ENCODE measurements around the gene RPS4Y1.

DNA sequence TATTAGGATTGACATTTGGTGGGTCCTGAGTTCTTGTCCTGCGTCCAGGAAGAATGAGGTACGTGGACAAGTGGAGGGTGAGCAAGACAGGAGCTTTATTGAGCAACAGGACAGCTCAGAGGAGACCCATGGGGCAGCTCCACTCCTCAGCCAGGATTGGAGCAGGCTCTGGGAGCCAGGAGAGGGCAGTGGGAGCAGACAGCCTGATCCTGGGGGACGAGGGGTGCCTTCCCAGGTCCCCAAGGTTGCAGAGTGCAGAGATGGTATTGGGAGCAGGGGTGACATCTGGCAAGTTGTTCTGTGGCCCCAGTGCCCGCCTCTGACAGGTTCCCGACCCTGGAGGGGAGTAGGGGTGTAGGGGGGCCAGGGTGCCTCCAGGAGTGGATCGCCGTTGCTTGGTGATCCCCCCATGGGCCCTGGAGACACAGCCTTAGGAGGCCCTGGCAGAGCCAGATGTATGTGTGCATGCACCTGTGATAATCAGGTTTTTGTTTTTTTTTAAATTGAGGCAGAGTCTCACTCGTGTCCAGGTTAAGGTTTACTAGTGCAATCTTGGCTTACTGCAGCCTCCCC, 26.7 kb downstream of the RPS4Y1 start:
- no peak for TF ChIP-seq POLR2A (IDR thresholded peaks at IDR 0.05)
- TF ChIP-seq, protein P1, sequence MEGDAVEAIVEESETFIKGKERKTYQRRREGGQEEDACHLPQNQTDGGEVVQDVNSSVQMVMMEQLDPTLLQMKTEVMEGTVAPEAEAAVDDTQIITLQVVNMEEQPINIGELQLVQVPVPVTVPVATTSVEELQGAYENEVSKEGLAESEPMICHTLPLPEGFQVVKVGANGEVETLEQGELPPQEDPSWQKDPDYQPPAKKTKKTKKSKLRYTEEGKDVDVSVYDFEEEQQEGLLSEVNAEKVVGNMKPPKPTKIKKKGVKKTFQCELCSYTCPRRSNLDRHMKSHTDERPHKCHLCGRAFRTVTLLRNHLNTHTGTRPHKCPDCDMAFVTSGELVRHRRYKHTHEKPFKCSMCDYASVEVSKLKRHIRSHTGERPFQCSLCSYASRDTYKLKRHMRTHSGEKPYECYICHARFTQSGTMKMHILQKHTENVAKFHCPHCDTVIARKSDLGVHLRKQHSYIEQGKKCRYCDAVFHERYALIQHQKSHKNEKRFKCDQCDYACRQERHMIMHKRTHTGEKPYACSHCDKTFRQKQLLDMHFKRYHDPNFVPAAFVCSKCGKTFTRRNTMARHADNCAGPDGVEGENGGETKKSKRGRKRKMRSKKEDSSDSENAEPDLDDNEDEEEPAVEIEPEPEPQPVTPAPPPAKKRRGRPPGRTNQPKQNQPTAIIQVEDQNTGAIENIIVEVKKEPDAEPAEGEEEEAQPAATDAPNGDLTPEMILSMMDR (IDR thresholded peaks at IDR 0.05), result no peak
